H1 (cell line): ENCODE data around the gene EFHB. TPM values are rescaled to one million over a fixed set of nuclear protein-coding genes. Genes with fewer than 3 reads are reported as not detected.

Experiments used
- CHD7 ChIP-seq: fragments of 300-600 bp; sonication (generic); IDR thresholded peaks from 2 replicates; pipeline ENCODE4 v1.7.1; 2012; ENCODE audit warnings: low read length, moderate library complexity, mild to moderate bottlenecking, inconsistent platforms; ENCODE audit not compliant: insufficient replicate concordance
- CREB1 ChIP-seq: IDR thresholded peaks from 2 replicates; pipeline ENCODE4 v1.6.1; 2012; ENCODE audit warnings: inconsistent platforms
- KDM1A ChIP-seq: fragments of 200-600, 300-600 bp; sonication (generic); IDR thresholded peaks from 2 replicates; pipeline ENCODE4 v1.7.1; 2016; ENCODE audit warnings: mild to moderate bottlenecking, low read length, borderline replicate concordance
- RAD21 ChIP-seq, 2 experiments: IDR thresholded peaks in 1 of 2; conservative IDR thresholded peaks in 1 of 2; 2 replicates each; pipeline ENCODE4 v1.6.1; 2011; ENCODE audit warnings: low read depth in 2 of 2, low read length in 2 of 2, improper control_type of control experiment in 1 of 2, inconsistent platforms in 1 of 2, mild to moderate bottlenecking in 1 of 2, moderate library complexity in 1 of 2
- RNF2 ChIP-seq: fragments of 200-900, 300-1000 bp; sonication (generic); IDR thresholded peaks from 2 replicates; pipeline ENCODE4 v1.7.1; 2016; ENCODE audit warnings: borderline replicate concordance, low read depth, mild to moderate bottlenecking, antibody characterized with exemption, low read length; ENCODE audit not compliant: poor library complexity, severe bottlenecking; ENCODE audit errors: missing control alignments
- SIX5 ChIP-seq: IDR thresholded peaks from 2 replicates; pipeline ENCODE4 v1.6.1; 2011; ENCODE audit warnings: mild to moderate bottlenecking, low read depth, low read length
- SP2 ChIP-seq: IDR thresholded peaks from 2 replicates; pipeline ENCODE4 v1.6.1; 2012; ENCODE audit warnings: mild to moderate bottlenecking, low read length, inconsistent platforms
- SUZ12 ChIP-seq: fragments of 200-600 bp; sonication (generic); IDR thresholded peaks from 2 replicates; pipeline ENCODE4 v1.6.1; 2012; ENCODE audit warnings: mild to moderate bottlenecking, inconsistent platforms, low read length, moderate library complexity, mixed read lengths
- TEAD4 ChIP-seq: IDR thresholded peaks from 2 replicates; pipeline ENCODE4 v1.6.1; 2012; ENCODE audit warnings: low read depth, low read length, inconsistent platforms, mixed read lengths
- ZNF274 ChIP-seq: IDR thresholded peaks from 2 replicates; pipeline ENCODE4 v1.7.0; 2012; ENCODE audit warnings: low read length, borderline replicate concordance; ENCODE audit errors: extremely low read depth
- polyA plus RNA-seq, 7 experiments: library from polyadenylated mRNA; depleted of rRNA in 3 of 7; stranded (reverse) in 5 of 7; unstranded in 2 of 7; fragments of >200 nt in 5 of 7; fragments of 200-250 nt in 2 of 7; gene quantifications; 1 replicate in 5 of 7; 2 replicates in 1 of 7; 4 replicates in 1 of 7; pipeline versions ENCODE4 v1.2.1 to v1.2.3, GENCODE V29; 2011 to 2013; ENCODE audit warnings: missing spikeins in 2 of 7, mixed read lengths in 2 of 7
- total RNA-seq: library from RNA; stranded (reverse); fragmentation: NEBNext Ultra II Directional; extraction: Animal tissue kit (Norgen Biotek cat#: 25700); gene quantifications from 2 replicates; pipeline ENCODE4 v1.2.1, GENCODE V29; 2021
- TF ChIP-seq, protein P1 (sequence below): IDR thresholded peaks from 2 replicates; pipeline ENCODE4 v1.6.1; 2012; ENCODE audit warnings: inconsistent platforms

EFHB gene
- total and polyA plus RNA-seq, 2 of the 8 experiments (the other 6 are each of a cell fraction or from before 2014, with no cell fraction given) = 0.12 to 1.3 TPM

DNA sequence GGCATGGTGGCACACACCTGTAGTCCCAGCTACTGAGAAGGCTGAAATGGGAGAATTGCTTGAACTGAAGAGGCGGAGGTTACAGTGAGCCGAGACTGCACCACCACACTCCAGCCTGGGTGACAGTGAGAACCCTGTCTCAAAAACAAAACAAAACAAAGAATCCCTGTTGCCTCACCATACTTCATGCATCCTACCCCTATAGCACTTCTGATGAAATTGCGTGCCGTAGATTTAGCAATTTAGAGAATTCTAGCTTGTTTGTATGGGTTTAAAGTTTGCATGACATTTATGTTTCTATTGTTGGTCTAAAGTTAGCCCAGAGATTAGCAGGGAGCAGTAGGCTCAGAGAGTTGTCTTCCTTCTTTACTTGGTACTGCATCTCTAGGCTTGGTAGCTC, 20.7 kb upstream of the EFHB start (continued):
- no peak for TF ChIP-seq CHD7
- no peak for TF ChIP-seq CREB1
- no peak for TF ChIP-seq RAD21 (IDR thresholded peaks at IDR 0.05 in 1 of 2, conservative IDR thresholded peaks at IDR 0.05 in 1 of 2; ENCODE audit: low read depth in 2 of 2, low read length in 2 of 2)
- TF ChIP-seq, protein P1, sequence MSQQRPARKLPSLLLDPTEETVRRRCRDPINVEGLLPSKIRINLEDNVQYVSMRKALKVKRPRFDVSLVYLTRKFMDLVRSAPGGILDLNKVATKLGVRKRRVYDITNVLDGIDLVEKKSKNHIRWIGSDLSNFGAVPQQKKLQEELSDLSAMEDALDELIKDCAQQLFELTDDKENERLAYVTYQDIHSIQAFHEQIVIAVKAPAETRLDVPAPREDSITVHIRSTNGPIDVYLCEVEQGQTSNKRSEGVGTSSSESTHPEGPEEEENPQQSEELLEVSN = no peak
- TF ChIP-seq RNF2 = no peak
- TF ChIP-seq TEAD4 = no peak
- TF ChIP-seq ZNF274 = no peak
- TF ChIP-seq SUZ12 = no peak
- no peak for TF ChIP-seq SIX5
- TF ChIP-seq SP2 = no peak
- TF ChIP-seq KDM1A = no peak
